Activated CD4-positive, CD25-positive, alpha-beta regulatory T cell treated with anti-CD3 and anti-CD28 coated beads, Interleukin-2, amount 50 U/mL, for 24 hours (primary cell): Measurements from ENCODE around the gene ATP6V0E2.
"Not testable (repeated sequence)": the region's sequence is repeated elsewhere in the genome, so short reads cannot be mapped to it uniquely, and the experiment has no call there.

Source experiments
- ATAC-seq, 2 donors: fragments of 150-1000 bp; cut with Tn5 transposase; one replicate each; pipeline ENCODE4 v1.10.0; 2021; ENCODE audit warnings: mild to moderate bottlenecking in 1 of 2, moderate library complexity in 1 of 2

ATP6V0E2 gene

DNA sequence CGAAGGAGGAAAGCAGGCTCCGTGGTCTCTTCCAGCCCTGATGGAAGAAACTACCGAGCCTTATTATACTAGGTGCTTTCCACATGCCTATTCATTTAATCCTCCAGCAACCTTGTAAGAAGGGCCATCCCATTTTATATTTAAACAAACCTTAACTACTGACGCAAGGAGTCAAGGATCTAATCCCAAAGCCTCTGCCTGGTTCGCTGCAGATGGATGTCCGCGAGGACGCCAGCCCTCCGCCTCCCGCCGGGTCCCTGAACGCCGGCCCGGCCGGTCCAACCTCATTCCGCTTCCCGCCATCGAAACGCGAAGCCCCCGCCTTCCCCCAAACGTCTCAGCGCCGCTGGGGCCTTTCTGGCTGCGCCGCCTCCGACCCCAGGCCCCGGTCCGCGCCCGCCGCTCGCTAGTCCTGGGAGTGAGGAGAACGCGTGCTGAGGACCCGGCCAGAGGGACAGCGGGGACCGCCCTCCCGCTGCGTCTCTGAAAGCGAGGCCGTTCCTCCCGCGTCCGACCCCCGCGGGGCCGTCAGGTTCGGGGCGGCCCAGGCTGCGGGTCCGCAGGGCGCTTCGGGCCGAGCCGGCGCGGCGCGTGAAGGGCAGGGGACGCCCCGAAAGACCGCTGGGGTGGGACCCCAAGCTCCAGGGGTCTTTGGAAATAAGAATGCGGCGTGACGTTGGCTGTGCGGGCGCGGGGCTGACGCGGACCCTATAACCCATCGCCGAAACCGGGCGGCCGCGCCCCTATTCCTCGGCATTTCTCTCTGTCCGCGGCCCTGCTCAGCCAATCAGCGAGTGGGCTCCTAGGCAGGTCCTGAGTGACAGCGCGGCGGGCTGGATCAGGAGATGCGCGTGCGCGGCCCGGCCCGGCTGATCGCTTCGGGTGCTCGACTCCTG lies at the start of gene ATP6V0E2:
TSS of gene ATP6V0E2 (plus strand) at position 896 of the 896 bp plus-strand sequence. CDS start 97 bp downstream, outside the sequence.
- peak; percentile 90 to 92 for ATAC-seq

DNA sequence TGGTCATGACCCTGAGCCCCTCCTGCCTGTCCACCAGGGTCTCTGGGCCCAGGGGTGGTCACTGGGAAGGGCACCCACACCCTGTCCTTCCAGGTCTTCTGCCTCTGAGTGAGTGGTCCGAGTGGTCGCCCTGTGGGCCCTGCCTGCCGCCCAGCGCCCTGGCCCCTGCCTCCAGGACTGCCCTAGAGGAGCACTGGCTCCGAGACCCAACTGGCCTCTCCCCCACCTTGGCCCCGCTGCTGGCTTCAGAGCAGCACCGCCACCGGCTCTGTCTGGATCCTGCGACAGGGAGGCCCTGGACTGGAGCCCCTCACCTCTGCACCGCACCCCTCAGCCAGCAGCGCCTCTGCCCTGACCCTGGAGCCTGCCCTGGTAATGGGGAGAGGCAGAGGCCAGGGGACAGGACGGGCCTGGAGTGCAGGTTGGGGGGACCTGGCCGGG lies 49.4 kb upstream of the ATP6V0E2 start:
- no peak for ATAC-seq

DNA sequence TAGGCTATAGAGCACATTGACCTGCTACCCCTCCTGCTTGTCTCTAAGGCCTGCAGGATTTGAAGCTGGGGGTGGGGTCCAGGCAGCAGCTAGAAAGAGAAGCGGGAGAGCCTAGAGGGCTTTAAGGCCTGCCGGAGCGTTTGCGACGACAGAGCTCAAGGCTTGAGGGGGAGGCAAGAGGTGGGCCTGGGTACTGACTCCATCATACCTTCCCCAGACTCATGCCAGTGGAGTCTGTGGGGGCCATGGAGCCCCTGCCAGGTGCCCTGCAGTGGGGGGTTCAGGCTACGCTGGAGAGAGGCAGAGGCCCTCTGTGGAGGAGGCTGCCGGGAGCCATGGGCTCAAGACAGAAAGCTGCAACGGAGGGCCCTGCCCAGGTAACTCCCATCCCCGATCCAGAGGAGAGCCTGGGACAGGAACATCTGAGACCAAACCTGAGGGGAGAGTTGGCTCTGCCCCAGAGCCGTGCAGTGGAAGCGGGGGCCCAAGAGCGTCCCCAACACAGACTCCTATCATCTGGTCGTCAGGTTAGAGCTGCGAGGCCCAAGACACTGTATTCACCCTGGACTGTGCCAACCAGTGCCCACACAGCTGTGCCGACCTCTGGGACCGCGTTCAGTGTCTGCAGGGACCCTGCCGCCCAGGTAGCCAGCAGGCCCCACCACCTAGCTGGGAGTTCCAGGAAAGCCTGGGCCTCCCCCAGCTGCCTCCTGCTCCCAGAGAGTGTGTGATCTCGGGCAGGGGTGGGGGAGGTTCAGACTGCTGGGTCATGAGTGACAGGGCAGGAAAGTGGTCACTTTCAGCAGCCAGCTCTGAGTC lies 48.8 kb upstream of the ATP6V0E2 start:
- no peak for ATAC-seq

DNA sequence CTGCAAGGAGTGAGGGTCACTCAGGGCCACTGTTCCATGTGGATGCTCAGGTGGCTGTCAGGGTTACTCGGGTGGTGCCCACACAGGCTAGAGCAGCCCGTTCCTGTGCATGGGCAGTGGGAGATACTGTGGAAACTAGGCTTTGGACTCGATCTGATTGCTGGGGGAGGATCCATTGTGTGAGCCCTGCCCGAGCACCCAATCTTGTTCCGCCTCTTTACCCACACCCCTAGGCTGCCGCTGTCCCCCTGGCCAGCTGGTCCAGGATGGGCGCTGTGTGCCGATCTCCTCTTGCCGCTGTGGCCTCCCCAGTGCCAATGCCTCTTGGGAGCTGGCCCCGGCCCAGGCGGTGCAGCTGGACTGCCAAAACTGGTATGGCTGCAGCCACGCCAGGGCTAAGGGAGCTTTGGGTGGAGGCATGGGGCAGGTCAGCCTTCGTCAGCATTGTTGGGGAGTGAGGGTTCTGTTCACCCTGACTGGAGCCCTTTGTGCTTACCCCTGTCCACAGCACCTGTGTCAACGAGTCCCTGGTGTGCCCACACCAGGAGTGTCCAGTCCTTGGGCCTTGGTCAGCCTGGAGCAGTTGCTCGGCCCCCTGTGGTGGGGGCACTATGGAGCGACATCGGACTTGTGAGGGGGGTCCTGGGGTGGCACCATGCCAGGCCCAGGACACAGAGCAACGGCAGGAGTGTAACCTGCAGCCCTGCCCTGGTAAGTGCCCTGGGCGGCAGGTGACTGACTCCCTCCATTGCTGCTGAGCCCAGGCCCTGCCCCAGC lies 48.0 kb upstream of the ATP6V0E2 start:
- ATAC-seq = no peak

DNA sequence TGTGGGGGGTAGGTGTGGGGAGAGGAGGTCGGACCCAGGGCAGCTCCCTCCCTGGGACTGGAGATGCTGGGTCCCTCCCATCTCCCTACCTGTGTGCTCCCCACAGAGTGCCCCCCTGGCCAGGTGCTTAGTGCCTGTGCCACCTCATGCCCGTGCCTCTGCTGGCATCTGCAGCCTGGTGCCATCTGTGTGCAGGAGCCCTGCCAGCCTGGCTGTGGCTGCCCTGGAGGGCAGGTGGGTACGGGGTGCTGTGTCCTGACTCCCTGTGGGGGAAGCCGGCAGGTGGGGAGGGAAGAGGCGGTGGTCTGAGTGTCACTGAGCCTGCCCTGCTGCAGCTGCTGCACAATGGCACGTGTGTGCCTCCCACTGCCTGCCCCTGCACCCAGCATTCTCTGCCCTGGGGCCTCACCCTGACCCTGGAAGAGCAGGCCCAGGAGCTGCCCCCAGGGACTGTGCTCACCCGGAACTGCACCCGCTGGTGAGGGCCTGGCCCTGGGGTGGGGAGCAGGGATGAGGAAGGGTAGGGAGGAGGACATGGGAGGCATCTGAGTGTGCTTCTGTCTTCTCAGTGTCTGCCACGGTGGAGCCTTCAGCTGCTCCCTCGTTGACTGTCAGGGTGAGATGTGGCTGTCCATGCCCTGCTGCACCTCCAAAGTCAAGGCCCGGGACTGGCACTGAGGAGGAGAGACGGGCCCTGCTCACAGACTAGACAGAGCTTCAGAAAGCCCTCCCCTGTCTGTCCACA lies 47.3 kb upstream of the ATP6V0E2 start:
- ATAC-seq = no peak

DNA sequence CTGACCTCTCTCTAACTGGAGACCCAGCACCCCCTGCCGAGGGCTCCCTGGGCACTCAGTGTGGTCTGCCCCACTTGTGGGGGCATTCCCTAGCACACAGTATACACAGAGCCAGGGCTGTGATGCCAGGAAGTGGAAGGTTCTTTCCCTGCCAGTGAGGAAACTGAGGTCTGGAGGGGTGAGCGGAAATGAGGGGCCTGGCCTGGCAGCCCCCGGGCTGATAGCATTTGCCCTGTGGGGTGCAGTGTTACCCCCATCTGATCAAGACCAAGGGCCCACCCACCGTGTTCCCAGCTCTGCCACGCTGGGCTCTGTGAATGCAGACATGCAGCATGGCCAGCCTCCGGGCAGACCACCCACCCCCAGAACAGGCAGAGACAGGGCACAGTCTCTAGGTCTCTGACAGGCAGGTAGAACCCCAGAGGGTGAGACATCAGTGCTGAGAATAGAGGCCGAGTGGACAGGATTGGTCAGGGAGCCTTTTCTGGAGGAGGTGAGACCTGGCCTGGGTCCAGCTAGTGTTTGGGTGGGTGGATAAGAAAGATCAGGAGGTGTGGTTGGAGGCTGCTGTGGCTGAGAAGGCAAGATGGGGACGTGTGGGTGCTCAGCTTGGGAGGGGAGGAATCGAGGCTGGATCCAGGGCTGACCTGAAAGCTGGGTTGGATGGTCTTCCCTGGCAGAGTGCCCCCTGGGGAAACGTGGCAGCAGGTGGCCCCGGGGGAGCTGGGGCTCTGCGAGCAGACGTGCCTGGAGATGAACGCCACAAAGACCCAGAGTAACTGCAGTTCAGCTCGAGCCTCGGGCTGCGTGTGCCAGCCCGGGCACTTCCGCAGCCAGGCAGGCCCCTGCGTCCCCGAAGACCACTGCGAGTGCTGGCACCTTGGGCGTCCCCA lies 46.4 kb upstream of the ATP6V0E2 start:
- no peak for ATAC-seq

DNA sequence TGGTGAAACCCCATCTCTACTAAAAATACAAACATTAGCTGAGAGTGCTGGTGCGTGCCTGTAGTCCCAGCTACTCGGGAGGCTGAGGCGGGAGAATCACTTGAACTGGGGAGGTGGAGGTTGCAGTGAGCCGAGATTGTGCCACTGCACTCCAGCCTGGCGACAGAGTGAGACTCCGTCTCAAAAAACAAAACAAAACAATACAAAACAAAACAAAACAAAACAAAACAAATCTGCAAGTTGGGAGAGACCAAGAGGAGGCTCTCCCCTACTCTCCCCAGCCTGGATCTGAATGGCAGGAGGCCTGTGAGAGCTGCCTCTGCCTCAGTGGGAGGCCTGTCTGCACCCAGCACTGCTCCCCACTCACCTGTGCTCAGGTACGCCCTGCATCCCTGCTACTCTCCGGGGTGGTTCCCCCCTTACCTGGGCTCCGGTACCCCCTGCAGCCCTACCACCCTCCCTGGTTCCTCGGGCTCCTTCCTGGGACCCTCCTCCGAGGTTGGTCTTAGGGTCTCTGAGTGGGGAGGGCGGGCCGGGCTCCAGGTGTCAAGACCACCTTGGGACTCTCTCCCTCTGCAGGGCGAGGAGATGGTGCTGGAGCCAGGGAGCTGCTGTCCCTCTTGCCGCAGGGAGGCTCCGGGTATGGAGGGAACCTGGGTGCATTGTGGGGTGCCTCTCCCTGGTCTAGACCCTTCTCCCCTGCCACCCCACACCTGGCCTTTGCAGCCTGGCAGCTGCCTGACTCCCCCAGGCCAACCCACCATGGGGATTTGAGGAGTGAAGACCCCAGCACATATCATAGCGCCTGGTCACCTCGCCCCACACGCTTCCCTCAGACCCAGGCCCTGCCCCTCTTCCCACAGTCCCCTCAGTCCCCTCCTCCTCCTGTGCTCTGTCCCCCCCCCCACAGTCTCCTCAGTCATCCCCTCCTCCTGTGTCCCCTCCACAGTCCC lies 45.1 kb upstream of the ATP6V0E2 start:
- no peak for ATAC-seq

DNA sequence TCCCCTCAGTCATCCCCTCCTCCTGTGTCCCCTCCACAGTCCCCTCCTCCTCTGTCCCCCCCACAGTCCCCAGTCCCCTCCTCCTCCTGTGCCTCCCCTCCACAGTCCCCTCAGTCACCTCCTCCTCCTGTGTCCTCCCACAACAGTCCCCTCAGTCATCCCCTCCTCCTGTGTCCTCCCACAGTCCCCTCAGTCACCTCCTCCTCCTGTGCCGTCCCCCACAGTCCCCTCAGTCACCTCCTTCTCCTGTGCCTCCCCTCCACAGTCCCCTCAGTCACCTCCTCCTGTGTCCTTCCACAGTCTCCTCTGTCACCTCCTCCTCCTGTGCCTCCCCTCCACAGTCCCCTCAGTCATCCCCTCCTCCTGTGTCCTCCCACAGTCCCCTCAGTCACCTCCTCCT lies 43.2 kb upstream of the ATP6V0E2 start:
- not testable (repeated sequence) for ATAC-seq

DNA sequence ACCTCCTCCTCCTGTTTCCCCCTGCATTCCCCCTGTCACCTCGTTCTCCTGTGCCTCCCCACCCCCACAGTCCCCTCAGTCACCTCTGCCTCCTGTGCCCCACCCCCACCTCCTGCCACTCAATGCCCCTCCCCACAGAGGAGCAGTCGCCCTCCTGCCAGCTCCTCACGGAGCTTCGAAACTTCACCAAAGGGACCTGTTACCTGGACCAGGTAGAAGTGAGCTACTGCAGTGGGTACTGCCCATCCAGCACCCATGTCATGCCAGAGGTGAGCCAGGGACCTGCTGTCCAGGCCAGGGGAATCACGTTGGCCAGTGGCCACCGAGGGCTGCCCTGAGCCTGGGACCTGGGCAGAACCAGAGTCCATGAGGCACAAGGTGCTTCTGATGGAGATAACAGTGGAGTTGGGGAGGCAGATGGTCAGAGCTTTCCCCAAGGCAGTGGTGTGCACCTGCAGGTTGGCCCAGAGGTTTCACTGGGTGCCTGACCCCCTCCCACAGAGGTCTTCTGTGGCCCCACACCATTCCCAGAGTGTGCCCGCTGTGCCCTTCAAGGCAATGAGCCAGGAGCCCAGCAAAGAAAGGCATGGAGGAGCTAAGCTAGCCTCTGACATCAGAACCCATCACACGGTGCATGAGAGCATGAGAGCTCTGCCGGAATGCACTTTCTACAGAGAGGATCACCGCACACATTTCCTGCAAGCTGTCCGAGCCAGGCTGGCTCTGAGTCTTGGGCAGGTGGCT lies 42.6 kb upstream of the ATP6V0E2 start:
- no peak for ATAC-seq

DNA sequence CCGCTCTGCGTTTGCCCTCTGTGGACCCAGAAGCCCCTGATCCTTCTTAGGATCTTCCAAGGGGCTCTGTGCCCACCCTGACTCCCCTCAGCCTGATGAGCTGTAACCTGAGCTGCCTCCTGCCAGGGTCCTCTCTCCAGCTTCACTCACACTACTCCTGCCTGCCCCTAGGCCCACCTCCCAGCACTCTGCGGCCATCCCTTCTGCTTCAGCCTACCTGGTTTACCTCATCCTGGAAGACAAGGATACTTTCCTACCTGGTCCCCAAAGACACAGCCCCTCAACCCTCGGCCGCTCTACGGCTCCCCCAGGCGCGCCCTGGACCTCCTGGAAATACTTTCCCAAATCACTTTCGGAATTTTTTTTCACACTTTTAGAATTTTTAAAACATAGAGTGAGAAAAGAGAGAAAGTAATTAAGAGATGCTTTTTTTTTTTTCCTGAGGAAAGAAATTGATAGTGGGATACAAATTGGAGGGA lies 42.0 kb upstream of the ATP6V0E2 start:
- no peak for ATAC-seq

DNA sequence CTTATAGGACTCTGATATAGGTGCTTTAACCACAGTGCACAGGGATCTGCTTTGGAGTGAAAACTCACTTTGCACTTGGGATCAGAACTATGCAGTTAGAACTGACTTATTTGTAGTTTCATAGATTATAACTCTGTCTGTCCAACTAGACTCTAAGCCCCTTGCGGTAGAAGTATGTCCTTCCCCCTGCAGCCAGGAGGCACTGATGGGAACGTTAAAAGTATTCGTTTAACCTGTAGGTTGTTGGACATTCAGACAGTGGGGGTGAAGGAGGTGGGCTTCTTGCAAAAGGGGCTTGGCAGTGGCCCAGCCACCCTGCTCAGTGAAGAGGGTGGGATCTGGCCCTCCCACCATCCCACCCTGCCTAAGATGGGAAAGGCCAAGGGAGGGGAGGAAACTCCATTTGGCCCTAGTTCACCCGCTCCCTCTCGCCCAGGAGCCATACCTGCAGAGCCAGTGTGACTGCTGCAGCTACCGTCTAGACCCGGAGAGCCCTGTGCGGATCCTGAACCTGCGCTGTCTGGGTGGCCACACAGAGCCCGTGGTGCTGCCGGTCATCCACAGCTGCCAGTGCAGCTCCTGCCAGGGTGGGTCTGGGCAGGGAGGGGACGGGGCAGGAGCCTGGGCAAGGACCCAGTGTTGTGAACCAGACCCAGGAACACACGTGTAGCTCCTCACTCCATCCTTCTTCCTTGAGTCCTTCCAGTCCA lies 41.3 kb upstream of the ATP6V0E2 start:
- ATAC-seq = no peak

DNA sequence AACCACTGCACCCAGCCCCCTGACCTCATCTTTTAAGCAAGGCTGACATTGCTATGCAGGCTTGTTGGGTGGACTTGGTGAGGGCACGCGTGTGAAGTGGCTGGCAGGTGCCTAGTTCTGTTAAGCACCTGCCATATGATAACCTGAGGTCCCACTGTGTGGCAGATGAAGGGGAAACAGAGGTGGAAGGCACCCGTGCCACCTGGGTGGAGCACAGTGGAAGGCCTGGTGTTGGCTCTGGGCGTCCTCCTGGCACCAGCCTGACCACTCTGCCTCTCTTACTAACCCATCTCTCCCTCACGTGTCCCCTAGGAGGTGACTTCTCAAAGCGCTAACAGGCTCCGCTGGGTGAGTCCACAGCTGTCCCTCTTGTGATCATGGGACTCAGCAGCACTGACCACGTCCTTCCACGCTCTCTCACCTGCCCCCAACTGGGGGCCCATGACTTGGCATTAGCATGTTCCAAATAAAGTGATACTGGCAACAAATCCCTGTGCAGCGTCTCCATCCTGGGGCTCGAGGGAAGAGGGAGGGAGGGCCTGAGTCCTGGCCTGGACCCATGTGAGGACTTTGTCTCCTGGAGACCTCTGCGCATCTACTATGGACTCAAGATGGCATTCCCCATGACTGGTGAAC lies 40.2 kb upstream of the ATP6V0E2 start:
- ATAC-seq = no peak

DNA sequence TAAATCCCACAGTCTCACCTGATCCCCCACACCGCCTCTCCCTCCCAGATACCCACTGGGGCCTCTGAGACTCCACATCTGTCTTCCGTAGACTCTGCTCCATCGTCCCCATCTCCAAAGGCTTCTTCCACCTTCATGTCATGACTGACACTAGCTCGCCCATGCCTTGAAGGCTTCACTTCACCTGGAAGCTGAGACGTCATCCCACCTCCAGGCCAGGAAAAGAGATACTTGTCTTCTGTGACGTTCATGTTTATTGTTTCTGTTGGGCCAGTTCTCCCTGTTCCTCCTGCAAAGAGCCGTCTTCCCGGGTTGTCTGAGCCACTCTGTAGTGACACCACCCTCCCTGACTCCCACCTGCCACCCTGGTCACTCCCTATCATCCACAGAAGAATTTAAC lies 39.2 kb upstream of the ATP6V0E2 start:
- ATAC-seq = no peak

DNA sequence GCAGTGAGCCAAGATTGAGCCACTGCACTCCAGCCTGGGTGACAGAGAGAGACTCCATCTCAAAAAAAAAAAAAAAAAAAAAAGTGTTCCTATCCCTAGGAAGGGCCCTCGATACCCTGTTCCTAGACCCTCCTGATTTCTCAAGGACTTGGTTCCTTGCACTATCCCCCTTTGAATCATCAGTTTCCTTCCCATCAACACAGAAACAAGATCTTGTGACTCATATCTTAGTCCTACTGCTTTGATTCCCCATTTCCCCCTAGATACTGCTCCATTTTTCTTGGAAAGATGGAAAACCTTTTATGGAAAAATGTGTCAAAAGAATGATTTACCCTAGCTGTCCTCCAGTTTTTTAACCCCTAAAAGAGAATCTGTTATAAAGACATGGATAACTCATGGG lies 37.3 kb upstream of the ATP6V0E2 start:
- ATAC-seq = no peak

DNA sequence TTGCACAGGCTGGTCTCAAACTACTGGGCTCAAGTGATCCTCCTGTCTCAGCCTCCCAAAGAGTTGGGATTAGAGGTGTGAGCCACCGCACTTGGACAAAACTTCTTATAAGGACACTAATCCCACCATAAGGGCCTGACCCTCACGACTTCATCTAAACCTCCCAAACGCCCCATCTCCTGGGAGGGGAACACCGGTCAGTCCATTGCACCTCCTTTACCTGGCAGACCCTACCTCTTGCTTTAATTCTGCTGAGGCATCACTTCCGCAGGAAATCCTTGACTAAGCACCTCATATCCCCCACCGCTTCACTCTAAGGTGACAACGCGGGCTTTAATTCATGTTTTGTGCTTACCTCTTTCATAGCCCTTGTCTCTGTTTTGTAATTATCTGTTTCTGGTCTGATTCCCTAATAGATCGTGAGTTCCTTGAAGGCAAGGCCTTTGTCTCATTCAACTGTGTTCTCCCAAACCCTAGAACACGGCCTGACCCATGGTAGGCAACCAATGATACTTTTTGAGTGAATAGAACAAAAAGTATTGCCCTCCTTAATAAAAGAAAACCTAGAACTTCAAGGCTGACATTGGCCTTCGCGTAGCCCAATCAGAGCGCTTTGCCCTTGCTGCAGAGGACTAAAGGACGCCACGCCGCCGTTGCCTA lies 36.1 kb upstream of the ATP6V0E2 start:
- no peak for ATAC-seq

DNA sequence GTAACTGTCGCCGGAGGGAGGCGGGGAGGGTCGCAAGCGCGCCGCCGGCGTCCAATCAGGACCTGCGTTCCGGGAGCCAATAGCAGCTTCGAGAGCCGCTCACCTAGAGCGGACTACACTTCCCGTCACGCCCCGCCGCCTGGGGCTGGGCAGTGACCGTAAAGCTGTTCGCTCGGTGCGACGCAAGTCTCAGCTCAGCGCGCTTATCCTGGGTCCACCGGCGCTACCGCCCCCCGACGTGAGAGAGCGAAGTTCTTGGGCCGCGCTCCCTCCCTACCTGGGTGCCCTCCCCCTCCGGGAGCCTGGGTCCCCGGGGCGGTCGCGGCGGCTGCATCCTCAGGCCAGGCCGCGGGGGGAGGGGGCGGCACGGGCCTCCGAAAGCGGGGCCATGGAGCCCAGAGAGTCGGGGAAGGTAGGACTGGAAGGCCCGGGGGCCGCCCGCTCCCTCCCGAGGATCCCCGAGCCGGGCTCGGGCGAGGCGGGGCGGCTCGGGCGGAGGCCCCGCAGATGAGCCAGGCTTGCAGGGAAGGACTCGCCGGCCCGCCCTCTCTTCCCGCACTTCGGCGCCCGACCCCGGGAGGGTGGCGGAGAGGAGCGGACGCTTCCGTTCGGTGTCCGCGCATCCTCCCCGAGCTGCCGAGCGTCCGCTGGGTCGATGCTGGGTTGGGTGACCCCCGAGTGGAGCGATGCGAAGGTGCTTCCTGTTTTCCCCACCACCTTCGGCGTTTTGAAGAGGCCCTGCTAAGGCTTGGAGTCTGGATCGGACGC lies 35.4 kb upstream of the ATP6V0E2 start, which contains the start of gene ZNF862:
TSS of gene ZNF862 (plus strand) at position 152 of the 768 bp plus-strand sequence. CDS start at position 389, 237 bp downstream.
- ATAC-seq = peak; percentile 98 to 99
